Central memory CD4-positive, alpha-beta T cell (primary cell): Measurements from ENCODE around the gene SPINT1.

ENCODE experiments used
- DNase-seq: peaks from one replicate; pipeline ENCODE4 v3.0.0; 2022
- total RNA-seq, 3 experiments: gene quantifications; one replicate each; lab custom pipeline; 2026; lab: John Stamatoyannopoulos, UW

The SPINT1 gene
- 4.6 to 17.1 (median 6.2) reads per million in 3 experiments for total RNA-seq

- DNase-seq: no peak
Measured at GRCh38 chr15:40843885-40844695, at the start of gene SPINT1. Gene SPINT1, plus strand, starts transcription at chr15:40844048. Its CDS starts 507 bp downstream, at chr15:40844555.

- DNase-seq: no peak
Measured at GRCh38 chr15:40796041-40796440, 47.8 kb upstream of the SPINT1 start.

- no peak for DNase-seq
Measured at GRCh38 chr15:40796512-40796911, 47.3 kb upstream of the SPINT1 start.

GRCh38 chr15:40799523-40799922 lies 44.3 kb upstream of the SPINT1 start:
- no peak for DNase-seq

GRCh38 chr15:40803076-40803475 lies 40.8 kb upstream of the SPINT1 start:
- no peak for DNase-seq

GRCh38 chr15:40803688-40804087 lies 40.2 kb upstream of the SPINT1 start:
- DNase-seq: no peak

GRCh38 chr15:40806672-40807027 lies 37.2 kb upstream of the SPINT1 start:
- DNase-seq: no peak

GRCh38 chr15:40807028-40807887 lies 36.6 kb upstream of the SPINT1 start, which contains the start of the genes DNAJC17 and ZFYVE19:
Gene DNAJC17, minus strand, starts transcription at chr15:40807473. Its CDS starts 27 bp downstream, at chr15:40807446.
Gene ZFYVE19, plus strand, starts transcription at chr15:40807089. Its CDS starts 501 bp downstream, at chr15:40807590.
- DNase-seq: peak; percentile 91

GRCh38 chr15:40807888-40808461 lies 35.9 kb upstream of the SPINT1 start:
- DNase-seq: no peak

- DNase-seq: no peak
Measured at GRCh38 chr15:40808861-40809450, 34.9 kb upstream of the SPINT1 start.

GRCh38 chr15:40812721-40813425 lies 31.0 kb upstream of the SPINT1 start:
- no peak for DNase-seq

GRCh38 chr15:40815042-40815698 lies 28.7 kb upstream of the SPINT1 start:
- DNase-seq: no peak

GRCh38 chr15:40819048-40819447 lies 24.8 kb upstream of the SPINT1 start:
- no peak for DNase-seq

- no peak for DNase-seq
Measured at GRCh38 chr15:40821195-40821594, 22.7 kb upstream of the SPINT1 start.

- no peak for DNase-seq
Measured at GRCh38 chr15:40823572-40824343, 20.1 kb upstream of the SPINT1 start.

GRCh38 chr15:40825661-40826422 lies 18.0 kb upstream of the SPINT1 start:
- DNase-seq: no peak

- DNase-seq: no peak
Measured at GRCh38 chr15:40826423-40827075, 17.3 kb upstream of the SPINT1 start.

- DNase-seq: no peak
Measured at GRCh38 chr15:40828447-40829036, 15.3 kb upstream of the SPINT1 start, which contains the start of gene PPP1R14D. Gene PPP1R14D, minus strand, starts transcription at chr15:40828708. Its CDS starts 67 bp downstream, at chr15:40828641.

GRCh38 chr15:40829115-40829514 lies 14.7 kb upstream of the SPINT1 start:
- no peak for DNase-seq
